GM21786 (cell line): ENCODE measurements around the gene ZNRF2.
A peak's percentile ranks its signal among the peaks of the same experiment; 100 is the strongest.

Source experiments
- ATAC-seq: cut with Tn5 transposase; IDR thresholded peaks from one replicate; pipeline ENCODE4 v1.9.1; 2021; ENCODE audit not compliant: unreplicated experiment

ZNRF2 gene

DNA sequence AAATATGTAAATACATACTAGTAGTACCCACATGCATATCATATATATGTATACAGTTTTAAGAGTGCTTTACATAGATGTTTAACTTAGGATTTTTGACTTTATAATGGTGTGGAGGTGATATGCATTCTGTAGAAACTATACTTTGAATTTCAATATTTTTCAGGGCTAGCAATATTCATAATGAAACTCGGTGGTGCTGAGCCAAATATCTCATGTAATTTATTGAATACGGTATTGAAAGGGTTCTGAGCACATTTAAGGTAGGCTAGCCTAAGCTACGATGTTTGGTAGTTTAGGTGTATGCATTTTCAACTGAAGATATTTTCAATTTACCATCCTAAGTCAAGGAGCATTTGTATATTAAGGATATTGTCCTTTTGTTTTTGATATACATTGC lies 36.0 kb downstream of the ZNRF2 start:
- ATAC-seq: no peak

DNA sequence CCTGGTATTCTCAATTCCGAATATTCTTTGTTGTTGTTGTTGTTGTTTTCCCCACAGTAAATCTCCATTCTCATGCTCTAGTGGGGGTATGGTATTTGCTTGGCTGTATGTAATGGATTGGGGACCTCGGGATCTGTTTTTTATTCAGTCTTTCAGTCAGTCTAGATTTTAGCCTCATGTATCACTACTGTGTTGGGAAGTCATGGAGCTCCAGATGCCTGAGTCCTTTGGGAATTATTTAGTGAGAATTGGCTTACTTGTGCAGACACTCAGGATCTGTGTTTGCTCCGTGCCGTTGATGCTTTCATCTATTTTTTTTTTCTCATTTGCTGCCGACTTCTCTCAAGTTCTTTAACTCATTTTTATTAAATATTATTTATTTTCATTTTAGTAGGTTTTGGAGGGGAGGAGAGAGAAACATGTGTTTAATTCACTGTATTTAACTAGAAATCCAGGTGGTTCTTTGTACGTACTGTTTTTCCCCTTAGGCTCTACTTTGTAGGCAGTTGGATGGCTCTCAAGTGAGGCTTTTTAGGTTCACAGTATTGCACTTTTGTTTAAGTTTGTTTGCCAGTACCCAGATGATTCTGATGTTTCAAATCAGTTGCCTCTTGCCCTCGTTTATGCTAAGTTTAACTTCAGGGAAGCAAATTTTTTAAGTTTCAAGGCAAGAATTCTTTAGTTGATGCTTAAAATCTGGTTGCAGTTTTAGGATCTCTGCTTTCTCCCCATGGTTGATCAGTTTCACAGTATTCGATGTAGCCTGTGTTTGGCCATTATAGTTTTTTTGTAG lies 36.9 kb downstream of the ZNRF2 start:
- no peak for ATAC-seq

DNA sequence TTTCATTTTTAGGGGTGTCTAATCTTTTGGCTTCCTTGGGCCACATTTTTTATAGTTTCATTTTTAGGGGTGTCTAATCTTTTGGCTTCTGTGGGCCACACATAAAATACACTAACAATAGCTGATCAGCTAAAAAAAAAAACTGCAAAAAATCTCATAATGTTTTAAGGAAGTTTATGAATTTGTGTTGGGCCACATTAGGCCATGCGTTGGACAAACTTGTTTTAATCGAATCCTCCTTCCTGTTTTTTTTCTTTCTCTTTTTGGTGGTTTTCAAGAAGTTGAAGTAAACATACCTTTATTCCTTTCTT lies 37.4 kb downstream of the ZNRF2 start:
- ATAC-seq: no peak

DNA sequence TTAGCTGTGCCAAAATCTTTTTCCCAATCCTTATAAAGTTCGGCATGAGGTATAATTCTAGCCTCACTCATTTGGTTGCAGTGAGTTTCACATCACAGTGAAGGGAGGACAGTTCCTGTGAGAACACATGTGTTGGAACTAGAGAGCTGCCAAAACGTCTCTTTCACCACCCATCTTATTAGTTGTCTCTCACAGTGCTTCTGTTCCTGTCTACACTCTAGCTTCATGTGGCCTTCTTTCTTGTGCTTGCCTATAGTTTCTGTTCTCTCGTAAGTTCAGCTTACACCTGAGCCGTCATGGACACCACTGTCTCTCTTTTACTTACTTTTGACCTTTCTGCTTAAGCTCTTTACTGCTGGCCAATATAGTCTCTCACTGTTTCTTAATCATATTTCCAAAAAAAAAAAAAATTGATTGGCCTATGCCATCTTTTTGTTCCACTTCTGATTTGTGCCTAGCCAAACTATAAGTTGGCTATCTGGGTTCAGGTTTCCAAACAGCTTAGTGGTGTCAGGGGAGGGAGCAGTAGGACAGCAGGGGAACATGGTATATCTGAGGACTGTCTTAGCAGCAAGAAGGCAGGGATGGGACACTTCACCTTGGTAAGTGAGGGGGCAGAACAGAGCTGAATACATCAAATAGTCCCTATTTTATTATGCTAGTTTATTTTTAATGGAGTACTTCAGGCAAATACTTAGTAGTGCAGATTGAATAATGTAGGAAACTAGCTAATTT lies 38.0 kb downstream of the ZNRF2 start:
- ATAC-seq: peak; percentile 81

DNA sequence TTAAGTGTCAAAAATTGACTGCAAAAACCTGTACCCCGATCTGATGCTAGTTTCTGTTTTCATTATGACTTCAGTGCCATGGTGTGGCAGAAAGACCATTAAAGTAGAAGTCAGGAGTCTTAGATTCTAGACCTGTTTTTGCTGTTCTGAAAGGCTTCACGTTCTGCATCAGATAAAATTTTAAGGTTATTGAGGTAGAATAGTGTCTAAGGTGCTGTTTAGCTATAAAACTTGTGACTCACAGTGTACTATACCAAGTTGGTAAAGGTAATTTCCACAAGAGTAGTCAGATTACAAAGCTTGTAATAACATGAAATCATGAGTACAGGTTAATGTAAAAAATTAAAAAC lies 38.6 kb downstream of the ZNRF2 start:
- ATAC-seq: peak; percentile 44

DNA sequence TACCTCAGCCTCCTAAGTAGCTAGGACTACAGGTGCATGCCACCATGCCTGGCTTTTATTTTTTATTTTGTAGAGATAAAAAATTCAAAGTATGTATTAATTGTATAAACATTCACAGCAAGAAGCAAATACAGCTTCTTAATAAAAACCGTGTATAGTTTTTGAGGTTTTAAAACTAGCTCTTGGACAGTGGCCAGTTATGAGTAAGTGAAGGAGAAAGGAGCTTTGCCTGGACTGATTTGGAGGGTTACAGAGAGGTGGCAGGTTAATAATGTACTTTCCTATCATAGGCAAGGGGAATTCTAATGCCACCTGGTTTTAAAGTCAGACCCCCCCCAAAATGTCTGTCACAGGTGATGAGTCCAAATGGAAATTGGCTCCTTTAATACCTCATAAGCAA lies 43.4 kb downstream of the ZNRF2 start:
- no peak for ATAC-seq

DNA sequence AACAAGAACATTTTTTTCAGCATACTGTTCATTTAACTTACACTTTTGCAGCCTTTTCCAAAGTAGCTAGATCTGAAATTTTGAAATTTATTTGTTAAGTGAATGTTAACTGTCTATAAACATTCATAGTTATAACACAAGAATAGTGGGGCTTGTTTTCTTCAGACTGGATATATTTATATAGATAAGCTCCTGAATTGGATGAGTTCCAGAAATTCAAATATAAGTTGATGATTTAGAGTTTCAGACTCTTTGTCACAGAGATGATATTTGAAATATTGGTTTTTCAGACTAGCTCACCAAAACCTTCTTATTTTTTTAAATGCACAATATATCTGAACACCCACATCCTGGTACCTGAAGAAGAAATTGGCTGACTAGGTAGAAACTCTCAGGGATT lies 44.0 kb downstream of the ZNRF2 start:
- ATAC-seq: no peak

DNA sequence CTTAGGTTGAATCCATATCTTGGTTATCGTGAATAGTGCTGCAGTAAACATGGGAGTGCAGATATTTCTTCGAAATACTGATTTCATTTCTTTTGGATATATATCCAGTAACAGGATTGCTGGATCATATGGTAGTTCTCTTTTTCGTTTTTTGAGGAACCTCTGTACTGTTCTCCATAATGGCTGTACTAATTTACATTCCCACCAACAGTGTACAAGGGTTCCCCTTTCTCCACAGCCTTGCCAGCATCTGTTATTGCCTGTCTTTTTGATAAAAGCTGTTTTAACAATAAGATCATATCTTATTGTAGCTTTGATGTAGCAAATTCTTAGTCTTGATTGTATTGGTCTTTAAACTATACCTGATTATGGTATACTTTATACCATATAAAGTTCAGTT lies 45.3 kb downstream of the ZNRF2 start:
- no peak for ATAC-seq

DNA sequence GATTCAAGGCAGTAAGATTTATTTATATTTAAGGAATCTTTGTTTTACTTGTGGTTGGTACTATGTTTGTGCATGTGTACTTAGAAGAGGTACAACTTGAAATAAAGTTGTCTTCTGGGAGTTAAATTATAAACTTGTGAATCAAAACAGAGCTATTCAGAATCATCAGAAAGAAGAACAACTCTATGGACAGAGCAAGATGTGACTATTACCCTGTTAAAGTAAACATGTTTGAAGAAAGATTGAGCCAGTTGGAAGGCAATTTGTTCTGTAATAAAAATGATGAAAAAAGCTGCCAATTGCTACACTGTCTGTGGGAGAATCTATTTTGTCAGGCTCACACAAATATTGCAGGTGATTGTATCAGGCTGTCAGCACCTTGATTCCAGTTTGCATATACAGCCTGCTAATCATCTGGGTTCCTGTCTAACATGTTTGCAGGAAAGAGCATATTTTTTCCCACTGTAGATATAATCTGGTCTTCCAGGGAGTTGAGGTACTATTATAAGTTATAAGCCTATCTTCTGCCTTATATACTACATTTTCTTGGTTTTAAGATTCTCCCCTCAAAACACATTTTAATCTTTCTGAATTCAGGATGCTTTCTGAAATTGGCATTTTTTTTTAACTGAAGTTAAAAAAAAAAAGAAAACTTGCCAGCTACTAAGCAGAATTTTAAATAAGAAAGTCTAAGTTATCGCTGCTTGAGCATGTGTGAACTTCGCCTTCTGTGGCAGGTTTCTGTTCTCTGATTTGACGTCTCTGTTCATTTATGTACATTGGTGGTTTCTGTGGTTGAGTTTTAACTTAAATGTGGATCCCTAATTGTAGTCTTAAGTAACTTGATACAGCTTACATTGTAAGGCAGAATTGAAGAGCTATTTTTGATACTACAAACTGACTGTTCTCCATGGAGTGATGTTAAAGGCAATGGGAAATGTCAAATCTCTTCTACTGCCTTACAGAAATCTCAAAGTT lies 46.0 kb downstream of the ZNRF2 start:
- ATAC-seq: peak; percentile 92

DNA sequence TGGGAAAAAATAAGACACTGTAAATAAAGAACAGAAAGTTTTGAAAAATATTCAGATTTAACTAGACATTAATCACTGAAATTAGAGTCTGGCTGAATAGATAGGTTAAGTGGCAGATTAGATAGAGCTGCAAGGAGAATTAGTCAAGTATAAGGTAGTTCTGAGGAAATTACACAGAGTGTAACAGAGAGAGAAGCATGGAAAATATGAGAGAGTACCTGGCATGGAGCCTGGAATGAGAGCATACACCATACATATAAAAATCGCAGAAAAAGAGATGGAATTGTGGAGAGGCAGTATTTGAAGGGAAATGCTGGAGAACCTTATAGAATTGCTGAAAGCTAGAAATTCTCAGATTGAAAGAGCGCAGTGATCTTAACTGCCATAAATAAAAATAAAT lies 46.9 kb downstream of the ZNRF2 start:
- ATAC-seq: no peak

DNA sequence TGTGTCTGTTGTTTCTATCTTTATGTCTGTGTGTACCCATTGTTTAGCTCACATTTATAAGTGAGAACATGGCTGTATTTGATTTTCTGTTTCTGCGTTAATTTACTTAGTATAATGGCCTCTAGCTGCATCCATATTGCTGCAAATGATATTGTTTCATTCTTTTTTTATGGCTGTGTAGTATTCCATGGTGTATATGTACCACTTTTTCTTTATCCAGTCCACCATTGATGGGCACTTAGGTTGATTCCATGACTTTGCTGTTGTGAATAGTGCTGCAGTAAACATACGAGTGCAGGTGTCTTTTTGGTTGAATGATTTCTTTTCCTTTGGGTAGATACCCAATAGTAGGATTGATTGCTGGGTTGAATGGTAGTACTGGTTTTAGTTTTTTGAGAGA lies 48.2 kb downstream of the ZNRF2 start:
- ATAC-seq: no peak

DNA sequence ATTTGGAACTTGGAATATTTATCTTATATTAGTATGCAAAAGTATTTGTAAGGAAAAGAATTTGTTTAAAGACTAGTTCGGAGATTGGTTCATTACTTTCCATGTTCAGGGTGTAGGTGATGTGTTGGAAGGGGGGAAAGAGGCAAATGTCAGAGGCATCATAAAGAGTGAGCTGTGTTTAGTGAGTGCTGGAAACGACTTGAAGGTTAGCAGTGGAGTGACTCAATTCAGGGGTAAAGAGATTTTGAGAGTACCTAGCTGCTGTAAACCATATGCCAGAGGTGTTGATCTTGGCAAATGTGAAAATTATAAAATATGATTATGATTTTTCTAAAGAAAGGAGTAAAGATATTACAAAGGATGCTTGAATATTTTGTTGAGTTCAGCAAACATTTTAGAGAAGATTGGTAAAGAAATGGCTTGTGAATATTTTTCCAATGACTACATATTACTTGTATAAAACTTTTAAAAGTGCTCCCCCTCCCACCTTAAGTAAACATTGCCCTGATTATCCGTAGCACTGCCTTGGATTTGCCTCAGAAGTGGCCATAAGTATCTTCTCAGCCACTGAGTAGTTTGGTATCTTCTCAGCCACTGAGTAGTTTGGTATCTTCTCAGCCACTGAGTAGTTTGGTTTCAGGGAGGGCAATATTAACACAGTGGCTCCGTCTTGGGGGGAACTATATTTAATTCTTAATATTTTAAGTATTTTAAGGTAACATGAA lies 51.5 kb downstream of the ZNRF2 start:
- no peak for ATAC-seq

DNA sequence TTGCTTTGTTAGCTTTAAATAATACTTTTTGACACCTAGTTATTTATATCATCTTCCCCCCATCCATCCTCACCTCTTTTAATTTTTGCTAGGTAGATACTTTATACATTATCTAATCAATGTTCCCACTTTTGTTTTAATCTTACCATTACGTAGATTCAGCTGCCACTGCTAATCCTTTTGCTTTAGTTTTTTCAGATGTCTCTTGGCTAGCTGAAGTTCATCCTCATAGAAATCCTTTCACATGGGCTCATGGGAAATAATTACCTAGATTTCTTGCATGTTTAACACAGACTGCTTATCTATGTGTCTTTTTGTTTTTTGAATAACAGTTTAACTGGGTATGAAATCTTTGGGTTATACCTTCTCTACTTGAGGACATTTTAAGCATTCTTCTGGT lies 60.1 kb downstream of the ZNRF2 start:
- ATAC-seq: no peak

DNA sequence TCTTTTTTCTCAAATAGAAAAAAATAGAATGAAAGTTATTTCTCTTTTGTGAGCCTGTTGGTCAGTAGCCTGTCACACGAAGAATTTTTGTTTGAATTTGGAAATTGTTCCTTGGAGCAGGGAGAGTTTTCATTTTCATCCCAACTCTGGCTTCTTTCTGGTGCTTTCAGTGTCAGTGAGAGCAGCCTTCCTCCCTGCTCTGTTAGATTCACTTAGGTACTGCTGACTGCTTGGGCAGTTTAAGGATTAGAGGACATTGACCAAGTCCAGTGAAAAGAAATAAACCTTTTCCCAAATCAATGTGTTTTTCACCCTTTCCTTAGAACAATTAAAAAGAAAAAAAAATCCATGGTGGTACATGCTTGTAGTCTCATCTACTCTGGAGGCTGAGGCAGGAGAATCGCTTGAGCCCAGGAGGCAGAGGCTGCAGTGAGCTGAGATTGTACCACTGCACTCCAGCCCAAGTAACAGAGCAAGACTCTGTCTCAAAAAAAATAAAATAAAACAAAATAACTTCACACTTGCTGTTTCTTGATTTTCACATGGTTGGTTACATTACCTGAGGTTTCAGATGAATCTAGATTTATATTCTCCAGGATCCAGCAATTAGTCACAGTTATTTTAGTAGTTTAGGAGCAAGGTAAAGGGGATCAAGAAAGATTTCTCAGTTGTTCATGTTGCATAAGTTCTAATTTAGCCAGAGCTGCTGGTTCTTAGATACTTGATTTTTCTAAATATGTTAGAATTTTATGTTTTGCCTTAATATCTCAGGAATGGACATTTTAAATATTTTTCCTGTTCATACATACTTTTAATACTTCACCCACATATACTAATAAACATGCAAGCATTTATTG lies 63.1 kb downstream of the ZNRF2 start:
- ATAC-seq: peak; percentile 11

DNA sequence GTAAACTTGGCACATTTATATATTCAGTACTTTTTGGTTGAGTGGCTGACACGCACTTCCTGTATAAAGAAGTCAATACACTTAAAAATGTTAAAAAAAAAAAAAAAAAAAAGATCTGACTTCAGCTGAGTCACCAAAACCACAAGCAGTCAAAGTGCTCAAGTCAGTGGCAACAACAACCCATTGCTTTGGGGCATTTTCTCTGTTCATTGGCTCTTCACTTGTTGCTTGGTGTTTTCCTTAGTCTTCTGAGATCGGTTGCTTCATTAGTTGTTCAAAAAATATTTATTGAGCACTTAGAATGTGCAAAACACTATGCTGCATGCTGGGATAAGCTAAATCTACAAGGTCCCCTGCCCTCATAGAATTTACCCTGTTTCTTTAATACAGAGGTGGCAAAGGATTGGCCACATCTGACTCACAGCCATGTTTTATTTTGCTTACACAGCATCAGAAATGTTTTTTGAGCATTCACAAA lies 63.7 kb downstream of the ZNRF2 start:
- ATAC-seq: peak; percentile 78

DNA sequence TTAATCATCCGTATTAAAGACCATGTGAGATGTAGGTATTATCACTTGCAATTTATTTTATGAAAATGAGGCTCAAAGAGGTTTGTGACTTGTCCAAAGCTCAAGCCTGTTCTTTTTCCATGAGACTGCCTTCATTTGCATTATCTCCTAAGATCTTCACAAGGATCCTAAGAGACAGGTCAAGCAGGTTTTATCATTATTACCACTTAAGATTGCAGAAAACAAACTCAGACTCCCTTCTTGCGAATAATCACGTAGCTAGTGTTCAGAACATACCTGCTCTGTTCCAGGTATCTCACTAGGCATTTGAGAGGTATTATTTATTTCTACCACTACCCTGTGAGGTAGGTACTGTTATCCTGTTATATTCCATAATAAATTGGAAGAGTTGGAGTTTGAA lies 64.8 kb downstream of the ZNRF2 start:
- ATAC-seq: no peak

DNA sequence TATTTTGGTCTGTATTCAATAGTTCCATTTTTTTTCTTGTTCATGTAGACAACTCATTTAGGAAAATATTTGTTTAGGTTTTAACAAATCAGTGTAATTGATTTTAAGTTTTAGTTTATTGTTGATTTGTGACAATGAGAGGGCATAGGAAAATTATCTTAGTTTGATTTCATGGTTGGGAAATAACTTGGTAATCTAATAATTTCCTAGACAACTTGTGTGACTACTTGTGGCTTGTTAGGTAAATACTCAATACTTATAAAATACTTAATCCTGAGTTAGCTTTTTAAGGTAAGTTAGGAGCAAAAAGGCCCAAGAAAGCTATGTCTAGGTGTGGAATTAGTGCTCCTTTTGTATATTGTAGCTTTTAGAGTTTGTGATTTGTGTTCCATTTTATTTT lies 65.4 kb downstream of the ZNRF2 start:
- no peak for ATAC-seq

DNA sequence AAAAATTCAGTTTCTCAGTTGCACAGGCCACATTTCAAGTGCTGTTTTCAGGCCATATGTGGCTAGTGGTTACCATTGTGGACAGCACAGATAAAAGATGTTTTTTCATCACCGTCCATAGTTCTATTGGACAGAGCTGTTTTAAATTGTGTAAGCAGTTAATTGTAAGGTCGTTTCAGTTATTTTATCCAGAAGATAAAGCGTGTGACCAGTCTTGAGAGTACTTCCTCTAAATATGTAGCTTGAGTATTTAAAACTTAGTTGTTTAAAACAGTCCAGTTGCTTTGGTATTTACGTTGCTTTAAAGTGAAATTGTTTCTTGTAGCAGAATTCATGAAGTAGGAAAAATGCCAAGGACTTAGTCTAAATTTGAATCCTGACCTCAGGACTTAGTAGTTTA lies 66.9 kb downstream of the ZNRF2 start:
- no peak for ATAC-seq

DNA sequence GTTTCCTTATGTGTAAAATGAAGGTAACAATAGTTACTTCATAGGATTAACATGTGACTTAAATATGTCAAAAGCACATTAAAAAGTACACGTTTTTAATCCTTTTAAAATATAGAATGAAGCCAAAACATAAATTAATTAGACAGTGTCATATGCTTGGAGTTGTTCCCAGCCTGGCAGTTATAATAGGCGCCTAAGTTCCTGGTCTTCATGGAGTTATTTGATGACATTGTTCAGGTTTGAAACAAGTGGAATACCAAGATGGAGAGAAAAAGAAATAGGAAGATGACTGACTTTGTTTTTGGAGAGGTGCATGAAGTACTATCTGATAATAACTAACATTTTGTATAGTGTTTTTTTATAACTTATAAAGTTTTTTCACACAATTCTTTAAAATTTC lies 67.3 kb downstream of the ZNRF2 start:
- ATAC-seq: no peak

DNA sequence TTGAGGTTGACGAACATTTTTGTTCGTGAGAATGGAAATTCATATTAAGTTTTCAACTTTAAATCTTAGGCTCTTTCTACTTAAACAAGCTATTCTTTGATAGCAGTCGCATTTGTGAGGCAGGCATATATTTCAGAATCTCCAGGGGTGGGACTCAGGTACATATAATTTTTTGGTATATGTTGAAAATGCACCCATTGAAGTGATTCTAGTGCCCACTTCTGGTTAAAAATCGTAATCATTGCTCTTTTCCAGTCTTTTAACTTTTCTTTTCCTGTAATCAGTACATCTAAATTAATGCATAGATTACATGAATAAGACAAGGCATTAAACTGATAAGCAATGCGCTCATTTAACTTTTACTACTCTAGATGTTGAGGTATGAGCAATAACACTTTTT lies 67.8 kb downstream of the ZNRF2 start:
- ATAC-seq: no peak
